Measurements from ENCODE around the gene CYSTM1.

CYSTM1 gene

GRCh38 chr5:140185409-140185808 lies 10.4 kb downstream of the CYSTM1 start:
- DNase-seq (ENCODE audit: low read depth): no peak
- no peak overlapping the region for H3K4me3 ChIP-seq (ENCODE audit: low read depth, low read length)
- no peak for TF ChIP-seq CTCF (IDR thresholded peaks at IDR 0.05; ENCODE audit: insufficient read depth, low read depth, low read length, missing control alignments)

GRCh38 chr5:140186267-140186671 lies 11.3 kb downstream of the CYSTM1 start:
- DNase-seq (ENCODE audit: low read depth): no peak
- TF ChIP-seq CTCF (IDR thresholded peaks at IDR 0.05; ENCODE audit: insufficient read depth, low read depth, low read length, missing control alignments): no peak
- H3K4me3 ChIP-seq (ENCODE audit: low read depth, low read length): no peak overlapping the region

- DNase-seq (ENCODE audit: low read depth): no peak
- H3K4me3 ChIP-seq (ENCODE audit: low read depth, low read length): no peak overlapping the region
- TF ChIP-seq CTCF (IDR thresholded peaks at IDR 0.05; ENCODE audit: insufficient read depth, low read depth, low read length, missing control alignments): no peak
Observed at GRCh38 chr5:140189253-140189652, 14.3 kb downstream of the CYSTM1 start.

GRCh38 chr5:140189977-140190871 lies 15.2 kb downstream of the CYSTM1 start:
- DNase-seq (ENCODE audit: low read depth): no peak
- TF ChIP-seq CTCF (IDR thresholded peaks at IDR 0.05; ENCODE audit: insufficient read depth, low read depth, low read length, missing control alignments): no peak
- no peak overlapping the region for H3K4me3 ChIP-seq (ENCODE audit: low read depth, low read length)

GRCh38 chr5:140190872-140191218 lies 15.9 kb downstream of the CYSTM1 start:
- DNase-seq (ENCODE audit: low read depth): no peak
- no peak for TF ChIP-seq CTCF (IDR thresholded peaks at IDR 0.05; ENCODE audit: insufficient read depth, low read depth, low read length, missing control alignments)
- H3K4me3 ChIP-seq (ENCODE audit: low read depth, low read length): no peak overlapping the region

GRCh38 chr5:140192715-140193430 lies 17.9 kb downstream of the CYSTM1 start:
- TF ChIP-seq CTCF (IDR thresholded peaks at IDR 0.05; ENCODE audit: insufficient read depth, low read depth, low read length, missing control alignments): no peak
- DNase-seq (ENCODE audit: low read depth): no peak
- H3K4me3 ChIP-seq (ENCODE audit: low read depth, low read length): no peak overlapping the region

All from GM12865 (cell line).